GM12873 (cell line): ENCODE data around the gene CST9.

ENCODE experiments used
- CTCF ChIP-seq: IDR thresholded peaks from 2 replicates; pipeline ENCODE4 v1.5.1; 2012; ENCODE audit warnings: low read depth, mild to moderate bottlenecking, moderate library complexity, low read length, control low read depth; ENCODE audit not compliant: insufficient read depth; ENCODE audit errors: missing control alignments

Gene CST9

GRCh38 chr20:23612396-23612795 is 6.7 kb upstream of the CST9 start:
- no peak for TF ChIP-seq CTCF

- no peak for TF ChIP-seq CTCF
Measured at GRCh38 chr20:23609486-23610109, 3.9 kb upstream of the CST9 start.

GRCh38 chr20:23608251-23608846 is 2.6 kb upstream of the CST9 start:
- no peak for TF ChIP-seq CTCF

- TF ChIP-seq CTCF: no peak
Measured at GRCh38 chr20:23607497-23608245, 2.0 kb upstream of the CST9 start.

- peak; percentile 99 for TF ChIP-seq CTCF
Measured at GRCh38 chr20:23606652-23607049, 934 bp upstream of the CST9 start.

GRCh38 chr20:23604306-23604705 is 1.4 kb downstream of the CST9 start:
- no peak for TF ChIP-seq CTCF

GRCh38 chr20:23603321-23603720 is 2.4 kb downstream of the CST9 start:
- TF ChIP-seq CTCF: no peak
